ENCODE data around the gene SLC1A4.

DNA sequence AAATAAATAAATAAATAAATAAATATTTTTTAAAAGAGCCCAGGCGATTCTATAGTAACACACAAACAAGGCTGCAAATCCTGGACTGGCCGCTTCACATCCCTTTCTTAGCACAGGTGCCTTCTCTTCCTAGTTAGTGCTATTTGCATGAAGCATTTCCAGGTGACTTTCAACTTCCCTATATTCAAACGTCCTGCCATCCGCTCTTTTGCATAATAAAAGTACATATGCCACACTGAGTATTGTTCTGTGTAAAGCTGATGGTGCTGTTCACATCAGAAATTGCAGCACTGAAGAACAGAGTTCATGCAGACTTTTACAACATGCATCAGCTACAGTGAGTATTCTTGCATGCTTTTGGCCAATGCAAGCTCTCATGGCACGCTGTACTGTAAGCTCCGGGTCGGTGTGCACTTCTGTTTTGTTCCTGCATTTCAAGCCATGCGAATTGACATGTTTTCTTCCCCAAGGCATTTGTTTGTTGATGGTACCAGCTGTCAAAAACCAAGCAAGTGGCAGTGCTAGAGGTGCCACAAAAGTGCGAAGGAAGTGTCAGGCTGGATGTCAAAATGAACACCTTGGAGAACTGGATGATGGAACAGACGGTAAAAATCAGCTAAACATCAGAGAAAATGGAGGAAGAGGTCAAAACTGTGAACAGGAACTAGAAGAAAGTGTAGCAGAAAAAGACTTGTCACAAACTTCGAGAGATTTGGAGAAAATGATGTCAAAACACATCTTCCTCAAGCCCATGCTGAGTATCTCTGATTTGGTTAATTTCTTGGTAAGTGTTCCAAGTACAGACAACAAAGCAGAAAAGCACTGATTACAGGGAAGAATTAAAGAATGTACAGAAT is 41.5 kb downstream of the SLC1A4 start:
- TF ChIP-seq, protein P1, sequence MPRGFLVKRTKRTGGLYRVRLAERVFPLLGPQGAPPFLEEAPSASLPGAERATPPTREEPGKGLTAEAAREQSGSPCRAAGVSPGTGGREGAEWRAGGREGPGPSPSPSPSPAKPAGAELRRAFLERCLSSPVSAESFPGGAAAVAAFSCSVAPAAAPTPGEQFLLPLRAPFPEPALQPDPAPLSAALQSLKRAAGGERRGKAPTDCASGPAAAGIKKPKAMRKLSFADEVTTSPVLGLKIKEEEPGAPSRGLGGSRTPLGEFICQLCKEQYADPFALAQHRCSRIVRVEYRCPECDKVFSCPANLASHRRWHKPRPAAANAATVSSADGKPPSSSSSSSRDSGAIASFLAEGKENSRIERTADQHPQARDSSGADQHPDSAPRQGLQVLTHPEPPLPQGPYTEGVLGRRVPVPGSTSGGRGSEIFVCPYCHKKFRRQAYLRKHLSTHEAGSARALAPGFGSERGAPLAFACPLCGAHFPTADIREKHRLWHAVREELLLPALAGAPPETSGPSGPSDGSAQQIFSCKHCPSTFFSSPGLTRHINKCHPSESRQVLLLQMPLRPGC (tag by site-specific recombination; IDR thresholded peaks at IDR 0.05) = no peak
- TF ChIP-seq, protein P2, sequence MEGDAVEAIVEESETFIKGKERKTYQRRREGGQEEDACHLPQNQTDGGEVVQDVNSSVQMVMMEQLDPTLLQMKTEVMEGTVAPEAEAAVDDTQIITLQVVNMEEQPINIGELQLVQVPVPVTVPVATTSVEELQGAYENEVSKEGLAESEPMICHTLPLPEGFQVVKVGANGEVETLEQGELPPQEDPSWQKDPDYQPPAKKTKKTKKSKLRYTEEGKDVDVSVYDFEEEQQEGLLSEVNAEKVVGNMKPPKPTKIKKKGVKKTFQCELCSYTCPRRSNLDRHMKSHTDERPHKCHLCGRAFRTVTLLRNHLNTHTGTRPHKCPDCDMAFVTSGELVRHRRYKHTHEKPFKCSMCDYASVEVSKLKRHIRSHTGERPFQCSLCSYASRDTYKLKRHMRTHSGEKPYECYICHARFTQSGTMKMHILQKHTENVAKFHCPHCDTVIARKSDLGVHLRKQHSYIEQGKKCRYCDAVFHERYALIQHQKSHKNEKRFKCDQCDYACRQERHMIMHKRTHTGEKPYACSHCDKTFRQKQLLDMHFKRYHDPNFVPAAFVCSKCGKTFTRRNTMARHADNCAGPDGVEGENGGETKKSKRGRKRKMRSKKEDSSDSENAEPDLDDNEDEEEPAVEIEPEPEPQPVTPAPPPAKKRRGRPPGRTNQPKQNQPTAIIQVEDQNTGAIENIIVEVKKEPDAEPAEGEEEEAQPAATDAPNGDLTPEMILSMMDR (tag by site-specific recombination; IDR thresholded peaks at IDR 0.05) = no peak

All from HEK293 (cell line).